ENCODE measurements around the gene INO80C.

The INO80C gene

GRCh38 chr18:35432565-35433001 is 65.2 kb downstream of the INO80C start:
- no peak for DNase-seq

- no peak for DNase-seq
Measured at GRCh38 chr18:35431374-35431741, 66.4 kb downstream of the INO80C start.

GRCh38 chr18:35430721-35431373 is 66.9 kb downstream of the INO80C start:
- DNase-seq: no peak

- DNase-seq: no peak
Measured at GRCh38 chr18:35426786-35427185, 71.0 kb downstream of the INO80C start.

GRCh38 chr18:35424356-35424755 is 73.4 kb downstream of the INO80C start:
- no peak for DNase-seq

GRCh38 chr18:35422237-35422636 is 75.5 kb downstream of the INO80C start:
- DNase-seq: no peak

GRCh38 chr18:35418610-35419009 is 79.2 kb downstream of the INO80C start:
- DNase-seq: no peak
